ENCODE data around the gene SLC25A30.
A peak's percentile ranks its signal among the peaks of the same experiment; 100 is the strongest.
"Not testable (repeated sequence)": the region's sequence is repeated elsewhere in the genome, so short reads cannot be mapped to it uniquely, and the experiment has no call there.

The SLC25A30 gene

DNA sequence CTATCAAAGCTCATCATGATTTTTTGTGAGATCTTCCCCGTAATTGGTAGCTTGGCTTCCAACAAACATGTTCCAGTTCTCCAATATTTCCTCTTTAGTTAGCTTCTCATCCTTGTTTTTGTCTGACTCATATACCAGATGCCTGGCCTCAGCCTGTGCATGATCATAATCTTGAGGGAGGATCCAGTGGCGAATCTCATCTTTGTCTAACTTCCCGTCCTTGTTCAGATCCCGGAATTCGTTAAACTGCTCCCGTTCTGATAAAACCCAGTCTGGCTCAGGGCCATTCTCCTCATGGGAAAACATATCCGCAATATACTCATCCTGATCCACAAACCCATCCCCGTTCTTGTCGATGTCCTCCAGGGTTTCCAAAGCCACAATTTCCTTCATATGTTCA lies 27.8 kb downstream of the SLC25A30 start:
- DNase-seq, result not testable (repeated sequence)

DNA sequence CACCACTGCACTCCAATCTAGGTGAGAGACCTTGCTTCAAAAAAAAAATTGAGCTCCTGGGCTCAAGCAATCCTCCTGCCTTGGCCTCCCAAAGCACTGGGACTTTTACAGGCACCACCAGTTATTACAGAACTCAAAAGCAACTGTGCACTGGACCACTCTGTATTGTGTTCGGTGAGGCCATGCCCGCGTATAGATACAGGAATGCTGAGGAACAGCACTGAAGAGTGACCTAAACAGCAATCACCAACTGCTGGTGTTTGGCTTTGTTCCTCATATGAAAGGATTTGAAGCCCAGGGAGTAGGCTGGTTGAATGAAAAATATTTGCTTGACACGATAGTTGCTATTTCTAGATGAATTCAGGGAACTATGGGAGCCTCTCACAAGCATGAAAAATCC lies 29.5 kb downstream of the SLC25A30 start:
- no peak for DNase-seq

DNA sequence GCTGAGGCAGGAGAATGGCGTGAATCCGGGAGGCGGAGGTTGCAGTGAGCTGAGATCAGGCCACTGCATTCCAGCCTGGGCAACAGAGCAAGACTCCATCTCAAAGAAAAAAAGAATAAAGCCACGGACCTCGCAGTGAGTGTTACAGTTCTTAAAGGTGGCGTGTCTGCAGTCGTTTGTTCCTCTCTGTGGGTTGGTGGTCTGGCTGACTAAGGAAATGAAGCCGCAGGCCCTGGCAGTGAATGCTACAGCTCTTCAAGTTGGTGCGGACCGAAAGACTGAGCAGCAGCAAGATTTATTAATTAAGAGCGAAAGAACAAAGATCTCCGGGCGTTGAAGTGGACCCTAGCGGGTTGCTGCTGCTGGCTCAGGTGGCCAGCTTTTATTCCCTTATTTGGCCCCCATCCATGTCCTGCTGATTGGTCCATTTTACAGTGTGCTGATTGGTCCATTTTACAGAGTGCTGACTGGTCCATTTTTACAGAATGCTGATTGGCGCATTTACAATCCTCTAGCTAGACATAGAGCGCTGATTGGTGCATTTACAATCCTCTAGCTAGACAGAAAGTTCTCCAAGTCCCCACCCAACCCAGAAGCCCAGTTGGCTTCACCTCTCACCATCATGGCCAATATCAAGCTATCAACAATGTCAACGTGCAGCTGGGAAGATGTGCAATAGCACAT lies 31.1 kb downstream of the SLC25A30 start:
- DNase-seq, result not testable (repeated sequence)

DNA sequence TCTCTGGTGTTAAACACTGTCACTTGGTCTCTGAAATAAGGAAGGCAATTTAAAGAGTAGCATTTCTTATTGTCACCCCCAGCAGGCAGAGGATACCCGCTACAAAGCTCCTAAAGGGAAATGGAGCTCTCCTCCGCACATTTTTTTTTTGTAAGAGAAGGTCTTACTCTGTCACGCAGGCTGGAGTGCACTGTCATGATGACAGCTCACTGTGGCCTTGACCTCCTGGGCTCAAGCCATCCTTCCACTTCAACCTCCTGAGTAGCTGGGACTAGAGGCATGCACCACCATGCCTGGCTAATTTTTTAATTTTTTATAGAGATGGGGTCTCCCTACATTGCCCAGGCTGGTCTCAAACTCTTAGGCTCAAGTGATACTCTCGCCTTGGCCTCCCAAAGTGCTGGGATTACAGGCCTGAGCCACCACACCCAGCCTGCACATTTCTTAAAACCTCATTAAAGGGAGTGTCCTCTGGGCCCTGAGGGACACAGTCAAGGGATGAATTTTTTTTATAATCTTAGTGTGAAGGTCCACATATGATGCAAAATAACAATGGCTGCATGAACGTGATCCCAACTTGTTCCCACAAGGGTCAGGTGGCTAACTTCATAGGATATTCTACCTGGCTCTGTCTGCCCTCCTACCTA lies 32.1 kb downstream of the SLC25A30 start:
- DNase-seq, result no peak

DNA sequence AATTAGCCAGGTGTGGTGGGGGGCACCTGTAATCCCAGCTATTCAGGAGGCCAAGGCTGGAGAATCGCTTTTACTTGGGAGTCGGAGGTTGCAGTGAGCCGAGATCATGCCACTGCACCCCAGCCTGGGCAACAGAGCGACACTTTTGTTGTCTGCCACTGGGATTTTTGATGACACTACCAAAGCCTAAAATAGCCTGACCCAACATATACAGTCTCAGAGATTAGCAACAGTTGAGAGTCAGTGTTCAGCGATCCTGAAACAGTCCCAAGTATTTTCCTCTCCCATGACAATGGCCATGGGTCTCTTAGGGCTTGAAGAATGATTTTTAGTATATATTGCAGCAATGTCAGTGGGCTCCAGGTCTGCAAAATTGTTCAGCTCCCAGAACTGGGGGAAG lies 32.9 kb downstream of the SLC25A30 start:
- no peak for DNase-seq

DNA sequence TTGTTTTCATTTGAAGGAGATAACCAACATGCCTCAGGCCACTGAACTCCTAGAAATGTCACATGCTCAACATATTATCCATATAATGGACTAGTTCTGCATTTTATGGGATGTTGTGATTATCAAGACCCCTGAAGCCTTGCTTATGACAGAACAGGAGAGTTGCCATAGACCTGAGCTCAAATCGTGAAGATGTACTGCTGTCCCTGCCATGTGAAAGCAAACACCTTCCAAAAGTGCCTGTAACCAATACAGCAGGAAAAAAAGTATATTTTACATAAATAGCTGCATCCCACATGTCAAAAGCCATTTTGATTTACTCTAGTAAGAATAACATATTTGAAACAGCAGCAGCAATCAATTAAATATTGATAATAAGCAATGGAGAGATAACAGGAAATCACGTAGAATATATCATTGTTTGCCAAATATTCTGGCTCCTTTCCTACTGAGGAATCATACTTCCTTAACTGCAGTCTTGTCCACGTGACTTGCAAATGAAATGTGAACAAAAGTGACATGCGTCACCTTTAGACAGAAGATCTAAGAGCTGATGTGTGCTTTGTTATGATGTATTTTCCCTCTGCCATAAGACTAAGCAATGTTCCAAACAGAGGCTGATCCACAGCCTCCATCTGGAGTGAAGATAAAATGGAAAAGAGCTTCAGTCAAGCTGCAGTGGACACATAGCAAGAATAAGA lies 33.5 kb downstream of the SLC25A30 start:
- DNase-seq, result no peak

DNA sequence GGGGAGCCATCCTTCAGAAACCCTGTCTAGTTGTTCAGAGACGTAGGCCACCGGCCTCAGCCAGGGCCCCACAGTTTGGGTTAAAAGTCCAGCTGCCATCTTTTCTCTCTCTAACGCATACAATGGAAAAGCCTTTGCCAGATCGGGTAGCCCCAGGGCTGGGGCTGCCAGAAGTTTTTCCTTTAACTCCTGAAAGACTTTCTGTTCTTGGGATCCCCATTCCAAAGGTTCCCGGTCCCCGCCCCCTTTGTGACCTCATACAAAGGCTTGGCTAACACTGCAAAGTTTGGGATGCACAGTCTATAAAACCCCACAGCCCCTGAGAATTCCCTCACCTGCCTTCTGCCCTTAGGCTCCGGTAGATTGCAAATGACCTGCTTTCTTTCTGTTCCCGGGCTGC lies 35.4 kb downstream of the SLC25A30 start:
- DNase-seq, result not testable (repeated sequence)

DNA sequence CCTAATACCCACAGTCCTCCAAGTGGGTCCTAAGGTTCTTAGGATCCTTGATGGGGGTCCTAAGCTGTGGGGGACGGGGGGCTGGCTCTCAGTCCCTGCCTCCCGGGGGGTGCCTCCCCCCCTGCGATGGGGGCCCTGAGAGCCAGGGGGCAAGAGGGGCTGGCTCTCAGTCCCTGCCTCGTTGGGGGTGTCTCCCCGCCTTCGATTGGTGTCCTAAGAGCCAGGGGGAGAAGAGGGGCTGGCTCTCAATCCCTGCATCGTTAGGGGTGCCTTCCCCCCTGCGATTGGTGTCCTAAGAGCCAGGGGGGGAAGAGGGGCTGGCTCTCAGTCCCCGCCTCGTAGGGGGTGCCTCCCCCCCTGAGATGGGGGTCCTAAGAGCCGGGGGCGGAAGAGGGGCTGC lies 37.0 kb downstream of the SLC25A30 start:
- no peak for DNase-seq

DNA sequence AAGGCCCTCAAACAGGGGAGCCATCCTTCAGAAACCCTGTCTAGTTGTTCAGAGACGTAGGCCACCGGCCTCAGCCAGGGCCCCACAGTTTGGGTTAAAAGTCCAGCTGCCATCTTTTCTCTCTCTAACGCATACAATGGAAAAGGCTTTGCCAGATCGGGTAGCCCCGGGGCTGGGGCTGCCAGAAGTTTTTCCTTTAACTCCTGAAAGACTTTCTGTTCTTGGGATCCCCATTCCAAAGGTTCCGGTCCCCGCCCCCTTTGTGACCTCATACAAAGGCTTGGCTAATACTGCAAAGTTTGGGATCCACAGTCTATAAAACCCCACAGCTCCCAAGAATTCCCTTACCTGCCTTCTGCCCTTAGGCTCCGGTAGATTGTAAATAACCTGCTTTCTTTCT lies 37.5 kb downstream of the SLC25A30 start:
- DNase-seq, result not testable (repeated sequence)

DNA sequence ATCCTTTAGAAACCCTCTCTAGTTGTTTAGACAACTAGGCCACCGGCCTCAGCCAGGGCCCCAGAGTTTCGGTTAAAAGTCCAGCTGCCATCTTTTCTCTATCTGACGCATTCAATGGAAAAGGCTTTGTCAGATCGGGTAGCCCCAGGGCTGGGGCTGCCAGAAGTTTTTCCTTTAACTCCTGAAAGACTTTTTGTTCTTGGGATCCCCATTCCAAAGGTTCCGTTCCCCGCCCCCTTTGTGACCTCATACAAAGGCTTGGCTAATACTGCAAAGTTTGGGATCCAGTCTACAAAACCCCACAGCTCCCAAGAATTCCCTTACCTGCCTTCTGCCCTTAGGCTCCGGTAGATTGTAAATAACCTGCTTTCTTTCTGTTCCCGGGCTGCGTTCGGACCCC lies 38.7 kb downstream of the SLC25A30 start:
- not testable (repeated sequence) for DNase-seq

DNA sequence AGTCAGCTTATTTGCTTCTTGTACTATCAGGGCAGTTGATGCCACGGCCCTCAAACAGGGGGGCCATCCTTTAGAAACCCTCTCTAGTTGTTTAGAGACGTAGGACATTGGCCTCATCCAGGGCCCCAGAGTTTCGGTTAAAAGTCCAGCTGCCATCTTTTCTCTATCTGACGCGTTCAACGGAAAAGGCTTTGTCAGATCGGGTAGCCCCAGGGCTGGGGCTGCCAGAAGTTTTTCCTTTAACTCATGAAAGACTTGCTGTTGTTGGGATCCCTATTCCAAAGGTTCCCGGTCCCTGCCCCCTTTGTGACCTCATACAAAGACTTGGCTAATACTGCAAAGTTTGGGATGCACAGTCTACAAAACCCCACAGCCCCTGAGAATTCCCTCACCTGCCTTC lies 39.4 kb downstream of the SLC25A30 start:
- DNase-seq, result not testable (repeated sequence)

DNA sequence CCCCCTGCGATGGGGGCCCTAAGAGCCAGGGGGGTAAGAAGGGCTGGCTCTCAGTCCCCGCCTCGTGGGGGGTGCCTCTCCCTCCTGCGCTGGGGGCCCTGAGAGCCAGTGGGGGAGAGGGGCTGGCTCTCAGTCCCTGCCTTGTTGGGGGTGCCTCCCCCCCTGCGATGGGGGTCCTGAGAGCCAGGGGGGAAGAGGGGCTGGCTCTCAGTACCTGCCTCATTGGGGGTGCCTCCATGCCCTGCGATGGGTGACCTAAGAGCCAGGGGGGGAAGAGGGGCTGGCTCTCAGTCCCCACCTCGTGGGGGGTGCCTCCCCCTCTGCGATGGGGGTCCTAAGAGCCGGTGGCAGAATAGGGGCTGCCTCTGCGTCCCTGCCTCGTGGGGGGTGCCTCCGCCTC lies 40.9 kb downstream of the SLC25A30 start:
- not testable (repeated sequence) for DNase-seq

DNA sequence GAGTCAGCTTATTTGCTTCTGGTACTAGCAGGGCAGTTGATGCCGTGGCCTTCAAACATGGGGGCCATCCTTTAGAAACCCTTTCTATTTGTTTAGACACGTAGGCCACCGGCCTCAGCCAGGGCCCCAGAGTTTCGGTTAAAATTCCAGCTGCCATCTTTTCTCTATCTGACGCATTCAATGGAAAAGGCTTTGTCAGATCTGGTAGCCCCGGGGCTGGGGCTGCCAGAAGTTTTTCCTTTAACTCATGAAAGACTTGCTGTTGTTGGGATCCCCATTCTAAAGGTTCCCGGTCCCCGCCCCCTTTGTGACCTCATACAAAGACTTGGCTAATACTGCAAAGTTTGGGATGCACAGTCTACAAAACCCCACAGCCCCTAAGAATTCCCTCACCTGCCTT lies 41.5 kb downstream of the SLC25A30 start:
- DNase-seq, result not testable (repeated sequence)

DNA sequence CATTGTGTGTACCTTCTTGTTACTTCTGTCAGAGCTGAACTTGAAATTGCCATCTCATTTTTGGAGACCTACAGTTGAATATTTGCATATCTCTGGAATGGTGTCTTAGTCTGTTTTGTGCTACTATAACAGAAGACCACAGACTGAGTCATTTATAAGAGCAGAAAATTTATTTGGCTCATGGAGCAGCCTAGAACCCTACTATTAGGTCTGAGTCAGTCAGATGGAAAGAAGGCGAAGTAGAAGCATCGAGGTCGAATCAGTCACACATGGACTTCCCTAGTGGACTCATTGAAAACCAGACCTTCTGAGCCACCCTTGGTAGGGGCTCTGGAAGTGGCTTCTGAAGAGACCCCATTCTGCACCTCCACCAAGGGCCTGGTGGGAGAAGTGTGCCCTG lies 43.3 kb downstream of the SLC25A30 start:
- no peak for DNase-seq

DNA sequence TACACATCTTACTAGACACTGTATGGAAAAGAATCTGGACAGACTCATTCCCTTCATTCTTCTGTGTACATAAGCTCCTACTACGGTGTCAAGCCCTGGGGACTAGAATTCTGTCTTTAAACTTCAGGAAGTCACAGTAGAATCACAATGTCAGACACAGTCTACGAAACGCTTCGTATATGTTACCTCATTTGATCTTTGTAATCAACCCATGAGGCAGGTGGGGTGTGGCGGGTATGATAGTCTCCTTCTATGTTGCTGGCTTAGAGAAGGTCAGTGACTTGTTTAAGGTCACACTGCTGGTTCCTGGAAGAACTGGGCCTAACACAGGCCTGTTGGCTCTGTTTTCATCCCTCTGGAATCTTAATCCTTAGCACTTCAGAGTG lies 45.0 kb downstream of the SLC25A30 start:
- no peak for DNase-seq

DNA sequence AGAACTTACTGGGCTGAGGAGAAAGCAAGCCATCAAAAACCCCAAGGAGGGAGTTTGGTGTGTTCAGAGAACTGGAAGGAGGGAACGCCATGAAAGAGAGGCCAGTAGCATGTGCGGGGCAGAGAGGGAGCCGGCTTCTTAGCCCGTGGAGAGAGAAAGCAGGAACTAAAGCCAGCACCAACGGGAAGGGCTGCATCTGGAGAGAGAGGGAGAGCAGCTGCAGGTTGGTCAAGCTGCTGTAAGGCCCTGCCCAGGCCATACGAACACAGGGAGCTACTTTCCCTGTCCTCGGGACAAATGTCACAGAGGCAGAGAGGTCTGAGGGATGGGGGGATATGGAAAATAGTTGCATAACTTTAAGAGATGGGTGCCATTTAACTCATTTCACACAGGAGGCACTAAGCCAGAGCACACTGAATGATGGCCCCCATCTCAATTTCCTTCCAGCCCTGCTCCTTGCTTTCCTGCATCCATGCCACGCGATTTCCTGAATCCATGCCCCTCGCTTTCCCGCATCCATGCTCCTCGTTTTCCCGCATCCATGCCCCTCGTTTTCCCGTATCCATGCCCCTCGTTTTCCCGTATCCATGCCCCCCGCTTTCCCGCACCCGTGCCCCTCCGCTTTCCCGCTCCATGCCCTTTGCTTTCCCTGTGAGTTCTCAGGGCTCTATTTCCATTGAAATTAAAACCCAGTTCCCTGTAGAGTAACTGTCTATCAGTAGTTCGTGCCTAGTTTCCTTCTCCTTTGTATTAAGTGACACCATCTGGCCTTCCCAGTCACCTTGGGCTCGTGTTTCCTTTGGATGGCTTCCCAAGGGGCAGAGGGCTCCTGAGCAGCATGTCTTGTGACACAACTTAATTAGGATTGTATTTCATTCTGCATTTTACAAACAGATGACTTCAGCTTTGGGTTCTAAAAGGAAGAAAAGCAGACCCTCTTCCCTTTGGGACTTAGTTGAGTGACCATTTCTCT lies 45.7 kb downstream of the SLC25A30 start:
- no peak for DNase-seq

DNA sequence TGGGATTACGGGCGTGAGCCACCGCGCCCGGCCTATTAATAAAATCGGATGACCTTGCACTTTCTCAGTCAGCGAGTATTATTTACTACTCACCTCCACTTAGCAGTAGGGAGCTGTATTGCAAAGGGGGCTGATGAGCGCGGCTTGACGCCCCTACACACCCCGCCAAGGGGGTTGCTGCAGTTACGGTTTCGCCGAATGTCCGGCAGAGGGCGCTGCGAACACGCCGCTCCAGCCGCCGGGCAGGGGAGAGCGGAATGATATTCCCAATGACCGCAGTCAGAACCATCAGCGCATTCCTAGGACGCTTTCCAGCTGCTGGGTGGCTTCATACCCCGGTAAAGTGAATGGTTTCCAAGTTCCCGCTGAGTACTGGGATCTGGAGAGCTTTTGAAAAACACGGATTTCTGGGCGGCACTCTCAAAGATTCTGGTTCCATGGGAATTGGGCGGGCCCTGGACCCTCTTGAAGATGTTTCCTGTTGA lies 47.2 kb downstream of the SLC25A30 start:
- no peak for DNase-seq

DNA sequence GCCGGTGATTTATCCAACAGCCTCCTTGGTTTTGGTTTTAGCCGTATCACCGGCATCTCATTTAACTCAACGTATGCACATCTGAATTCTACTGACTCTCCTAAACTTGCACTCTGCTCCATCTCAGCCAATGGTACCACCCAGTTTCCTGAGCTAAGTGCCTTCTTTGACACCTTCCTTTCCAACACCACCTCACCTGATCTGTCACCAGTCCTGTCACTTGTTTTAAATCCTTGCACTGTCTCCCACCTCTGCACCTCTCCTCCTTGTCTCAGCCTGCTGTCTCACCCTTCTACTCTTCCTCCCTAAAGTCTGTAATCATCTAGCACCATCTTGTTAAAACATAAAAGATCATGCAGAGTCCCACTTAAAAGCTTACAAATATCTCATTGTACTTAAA lies 49.1 kb downstream of the SLC25A30 start:
- DNase-seq, result no peak

DNA sequence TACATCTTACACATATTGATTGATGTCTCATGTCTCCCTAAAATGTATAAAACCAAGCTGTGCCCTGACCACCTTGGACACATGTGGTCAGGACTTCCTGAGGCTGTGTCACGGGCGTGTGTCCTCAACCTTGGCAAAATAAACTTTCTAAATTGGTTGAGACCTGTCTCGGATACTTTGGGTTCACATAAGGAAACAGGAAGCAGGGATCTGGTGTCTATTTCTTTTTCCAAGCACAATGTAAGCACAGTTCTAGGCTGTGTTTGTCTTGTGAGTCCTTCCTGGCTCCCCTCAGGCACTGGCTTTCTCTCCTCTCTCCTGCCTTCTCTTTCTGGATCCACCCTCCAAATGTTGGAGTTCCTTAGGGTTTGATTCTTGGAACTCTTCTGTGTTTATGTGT lies 49.6 kb downstream of the SLC25A30 start:
- DNase-seq, result no peak

DNA sequence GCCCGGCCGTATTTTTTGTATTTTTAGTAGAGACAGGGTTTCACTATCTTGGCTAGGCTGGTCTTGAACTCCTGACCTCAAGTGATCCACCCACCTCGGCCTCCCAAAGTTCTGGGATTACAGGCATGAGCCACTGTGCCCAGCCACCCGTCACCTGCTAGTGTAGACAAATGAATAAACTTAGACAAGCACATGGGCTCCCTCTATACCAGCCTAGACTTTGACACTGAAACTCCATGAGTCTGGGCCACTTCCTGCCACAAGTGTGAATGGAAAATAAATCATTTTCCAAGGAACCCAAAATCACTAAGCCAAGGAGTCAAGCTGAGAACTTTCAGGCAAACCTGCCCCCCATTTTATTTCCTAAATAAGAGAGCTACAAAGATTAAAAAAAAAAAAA lies 50.2 kb downstream of the SLC25A30 start:
- DNase-seq, result no peak

DNA sequence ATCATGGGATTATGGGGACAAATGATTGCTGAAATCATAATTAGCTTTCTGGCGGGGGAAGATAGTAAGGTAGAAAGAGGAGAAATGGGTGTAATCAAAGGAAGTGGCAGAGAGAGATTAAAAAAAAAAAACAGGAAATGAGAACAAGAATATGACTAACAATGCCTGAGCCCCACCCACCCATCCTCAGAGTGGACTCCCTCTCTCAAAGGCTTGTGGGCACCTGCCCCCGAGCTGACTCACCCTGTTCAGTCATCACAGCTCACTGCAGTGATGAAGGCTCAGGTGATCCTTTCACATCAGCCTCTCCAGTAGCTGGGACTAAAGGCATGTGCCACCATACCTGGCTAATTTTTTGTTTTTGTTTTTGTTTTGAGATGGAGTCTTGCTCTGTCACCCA lies 50.8 kb downstream of the SLC25A30 start:
- peak; percentile 2 for DNase-seq

DNA sequence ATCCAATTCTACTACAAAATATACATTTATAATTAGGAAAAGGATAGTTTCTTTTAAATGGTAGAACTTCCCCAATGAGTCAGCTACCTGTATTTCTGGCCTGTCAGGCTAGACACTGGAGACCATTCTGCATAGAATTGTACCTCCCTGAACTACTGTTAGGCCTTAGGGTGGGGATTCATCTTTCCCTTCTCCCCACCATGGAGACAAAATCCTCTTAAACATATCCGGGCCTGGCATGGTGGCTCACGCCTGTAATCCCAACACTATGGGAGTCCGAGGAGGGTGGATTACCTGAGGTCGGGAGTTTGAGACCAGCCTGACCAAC lies 52.7 kb downstream of the SLC25A30 start:
- no peak for DNase-seq
